Keratinocyte (primary cell): ENCODE measurements around the gene CCDC61. TPM values are rescaled to one million over a fixed set of nuclear protein-coding genes. Genes with fewer than 3 reads are reported as not detected.

Source experiments
- DNase-seq: peaks from one replicate; pipeline ENCODE4 v3.0.0-alpha.2; 2011; ENCODE audit warnings: low read depth, missing footprints, low spot score
- FAIRE-seq: peaks from 2 replicates; lab custom pipeline; 2011; peaks lifted over from hg19 to GRCh38; lab: Jason Lieb, UNC
- H2AFZ ChIP-seq: 2 replicates; pipeline ENCODE4 v1.6.0; 2012; ENCODE audit warnings: low read length, control low read depth, inconsistent platforms; ENCODE audit not compliant: control insufficient read depth
- H3K27ac ChIP-seq: 2 replicates; pipeline ENCODE4 v1.5.1; 2011; ENCODE audit warnings: low read length; ENCODE audit not compliant: control insufficient read depth, insufficient read depth
- H3K27me3 ChIP-seq: 3 replicates; pipeline ENCODE4 v1.6.0; 2011; ENCODE audit warnings: low read length; ENCODE audit not compliant: control insufficient read depth, insufficient read depth; ENCODE audit errors: extremely low read depth
- H3K36me3 ChIP-seq, 2 experiments: 2 replicates in 1 of 2; 3 replicates in 1 of 2; pipeline ENCODE4 v1.5.1; 2011; ENCODE audit warnings: low read length in 2 of 2, mild to moderate bottlenecking in 1 of 2; ENCODE audit not compliant: control insufficient read depth in 2 of 2, insufficient read depth in 2 of 2; ENCODE audit errors: extremely low read depth in 1 of 2
- H3K4me1 ChIP-seq: 3 replicates; pipeline ENCODE4 v1.5.1; 2011; ENCODE audit warnings: low read length; ENCODE audit not compliant: control insufficient read depth, insufficient read depth; ENCODE audit errors: extremely low read depth
- H3K4me2 ChIP-seq: 3 replicates; pipeline ENCODE4 v1.6.0; 2011; ENCODE audit warnings: low read depth, low read length; ENCODE audit not compliant: control insufficient read depth, insufficient read depth; ENCODE audit errors: extremely low read depth
- H3K4me3 ChIP-seq, 3 experiments: fragments of 200-600 bp in 1 of 3; sonication (generic) in 1 of 3; 2 replicates in 2 of 3; 3 replicates in 1 of 3; pipeline ENCODE4 v1.5.1; 2011 to 2016; ENCODE audit warnings: low read length in 3 of 3, mild to moderate bottlenecking in 3 of 3, control low read depth in 2 of 3, inconsistent platforms in 1 of 3, low read depth in 1 of 3, mixed read lengths in 1 of 3, mixed run types in 1 of 3, moderate library complexity in 1 of 3; ENCODE audit not compliant: control insufficient read depth in 2 of 3, insufficient read depth in 2 of 3; ENCODE audit errors: extremely low read depth in 1 of 3
- H3K79me2 ChIP-seq: 2 replicates; pipeline ENCODE4 v1.6.0; 2012; ENCODE audit warnings: low read length; ENCODE audit not compliant: control insufficient read depth, insufficient read depth
- H3K9ac ChIP-seq: 3 replicates; pipeline ENCODE4 v1.6.0; 2011; ENCODE audit warnings: low read length; ENCODE audit not compliant: control insufficient read depth, insufficient read depth; ENCODE audit errors: extremely low read depth
- H3K9me1 ChIP-seq: 3 replicates; pipeline ENCODE4 v1.6.0; 2011; ENCODE audit warnings: low read length; ENCODE audit not compliant: control insufficient read depth, insufficient read depth; ENCODE audit errors: extremely low read depth
- H3K9me3 ChIP-seq: 2 replicates; pipeline ENCODE4 v1.5.1; 2012; ENCODE audit warnings: low read depth, low read length; ENCODE audit not compliant: control insufficient read depth
- H4K20me1 ChIP-seq: 3 replicates; pipeline ENCODE4 v1.6.0; 2011; ENCODE audit warnings: low read length; ENCODE audit not compliant: control insufficient read depth, insufficient read depth; ENCODE audit errors: extremely low read depth
- CTCF ChIP-seq, 3 experiments: IDR thresholded peaks in 1 of 3; conservative IDR thresholded peaks in 1 of 3; optimal IDR thresholded peaks in 1 of 3; 2 replicates in 2 of 3; 3 replicates in 1 of 3; pipeline versions ENCODE3 to v1.5.1; 2011; ENCODE audit warnings: low read length in 3 of 3, mild to moderate bottlenecking in 3 of 3, moderate library complexity in 2 of 3, control low read depth in 1 of 3, inconsistent platforms in 1 of 3; ENCODE audit not compliant: insufficient read depth in 2 of 3; ENCODE audit errors: extremely low read depth in 1 of 3
- EZH2 ChIP-seq: IDR thresholded peaks from one replicate; pipeline ENCODE4 v1.6.1; 2012; ENCODE audit warnings: inconsistent platforms, mild to moderate bottlenecking, low read length, moderate library complexity
- dilution Hi-C: fragments of 300-500 bp; cut with MboI; formaldehyde crosslinking; loops from one replicate; pipeline ENCODE4 v1.7.0; 2020; ENCODE audit warnings: low sequenced_read_pairs; ENCODE audit not compliant: extremely low pct_ligation_motif_present
- polyA plus RNA-seq, 5 experiments: library from polyadenylated mRNA; depleted of rRNA in 3 of 5; stranded (reverse) in 3 of 5; stranded (forward) in 1 of 5; unstranded in 1 of 5; fragments of >200 nt; gene quantifications; 1 replicate in 1 of 5; 2 replicates in 3 of 5; 3 replicates in 1 of 5; pipeline versions ENCODE4 v1.2.1 to v1.2.3, GENCODE V29; 2011 to 2012; ENCODE audit warnings: missing spikeins in 2 of 5, low read depth in 1 of 5, low replicate concordance in 1 of 5

CCDC61 gene
- polyA plus RNA-seq, 1 donor (not counting 4 experiments of a cell fraction or from before 2014, with no cell fraction given), result 5.8 TPM

DNA sequence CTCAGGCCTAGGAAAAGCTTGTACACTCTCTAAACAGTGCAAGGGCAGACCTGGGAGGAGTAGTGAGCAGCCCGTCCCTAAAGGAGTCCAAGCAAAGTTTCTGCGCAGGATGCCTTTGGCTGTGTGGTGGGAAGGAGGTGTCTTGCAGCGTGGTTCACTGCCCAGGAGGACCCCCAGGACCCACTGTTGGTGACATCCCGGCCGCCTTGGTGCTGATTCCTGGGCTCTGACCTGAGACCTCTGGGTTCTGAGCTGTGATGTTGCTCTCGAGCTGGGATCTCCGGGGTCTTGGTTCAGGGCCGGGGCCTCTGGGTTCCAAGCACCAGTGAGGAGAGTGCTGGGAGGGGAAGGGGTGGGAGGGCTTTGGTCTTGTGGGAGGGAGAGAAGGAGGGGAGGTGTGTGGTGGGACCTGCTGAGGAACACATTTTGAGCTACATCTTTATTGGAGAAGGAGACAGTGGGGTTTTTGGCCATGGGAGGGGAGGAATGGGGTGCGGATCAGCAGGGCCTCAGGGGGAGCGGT, 23.5 kb downstream of the CCDC61 start:
- H4K20me1 ChIP-seq, result peaks cover 2% of the 10 kb centered on the region
- no peak for FAIRE-seq
- H3K4me1 ChIP-seq, result peaks cover 39% of the 10 kb centered on the region

DNA sequence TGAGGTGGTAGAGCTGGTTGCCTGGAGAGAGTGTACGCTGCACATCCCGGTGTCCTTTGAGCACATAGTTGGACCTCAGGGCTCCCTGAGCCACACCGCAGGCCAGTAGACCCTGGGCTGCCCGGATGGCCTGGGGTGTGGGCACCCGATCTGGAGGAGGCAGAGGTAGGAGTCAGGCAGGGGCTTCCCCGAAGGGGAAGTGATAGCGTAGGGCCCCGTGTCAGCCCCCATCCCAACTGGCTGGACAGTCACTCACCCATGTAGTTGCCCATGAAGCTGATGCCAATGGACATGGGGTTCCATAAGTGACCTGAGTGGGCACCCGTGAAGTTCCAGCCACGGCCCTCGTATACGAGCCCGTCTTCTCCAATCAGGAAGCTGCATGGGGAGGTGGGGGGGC, 24.0 kb downstream of the CCDC61 start:
- Histone ChIP-seq H3K9me1 (no peaks in the 10 kb centered on the region), H3K4me2 (no peak overlapping the region), H3K4me1 (peaks cover 39% of the 10 kb centered on the region), H3K9ac (no peak overlapping the region), H3K79me2 (no peaks in the 10 kb centered on the region), H3K4me3 (no peak overlapping the region), H3K27me3 (peaks cover 16% of the 10 kb centered on the region), H3K27ac (no peak overlapping the region), H3K9me3 (no peaks in the 10 kb centered on the region), H2AFZ (no peak overlapping the region), H4K20me1 (peaks cover 2% of the 10 kb centered on the region), H3K36me3 (peaks cover 0 to 4% of the 10 kb centered on the region in 2 experiments)
- no peak for FAIRE-seq
- no peak for TF ChIP-seq EZH2
- TF ChIP-seq CTCF (optimal IDR thresholded peaks at IDR 0.05 in 1 of 3, IDR thresholded peaks at IDR 0.05 in 1 of 3, conservative IDR thresholded peaks at IDR 0.05 in 1 of 3; ENCODE audit: extremely low read depth in 1 of 3, insufficient read depth in 2 of 3, low read length in 3 of 3), result no peak
- dilution Hi-C loops, result no loop called here
- DNase-seq, result no peak

More for the DNA sequence above, 23.5 kb downstream of the CCDC61 start:
- Histone ChIP-seq H3K9me1 (no peaks in the 10 kb centered on the region), H3K9me3 (no peaks in the 10 kb centered on the region), H3K4me3 (no peak overlapping the region), H3K36me3 (peaks cover 0 to 4% of the 10 kb centered on the region in 2 experiments), H2AFZ (no peak overlapping the region), H3K27me3 (peaks cover 16% of the 10 kb centered on the region), H3K27ac (no peak overlapping the region), H3K9ac (no peak overlapping the region), H3K4me2 (no peak overlapping the region), H3K79me2 (no peaks in the 10 kb centered on the region)
- TF ChIP-seq EZH2, result no peak
- TF ChIP-seq CTCF (optimal IDR thresholded peaks at IDR 0.05 in 1 of 3, IDR thresholded peaks at IDR 0.05 in 1 of 3, conservative IDR thresholded peaks at IDR 0.05 in 1 of 3; ENCODE audit: extremely low read depth in 1 of 3, insufficient read depth in 2 of 3, low read length in 3 of 3), result no peak
- dilution Hi-C loops, result no loop called here
- DNase-seq, result no peak
